CD4-positive, alpha-beta T cell (primary cell): ENCODE results near the gene ARHGEF11. TPM values are rescaled to one million over a fixed set of nuclear protein-coding genes. Genes with fewer than 3 reads are reported as not detected.

ENCODE experiments used
- ATAC-seq: fragments of 200-7000 bp; cut with Tn5 transposase; one replicate; pipeline ENCODE4 v1.10.0; 2022; ENCODE audit warnings: mild to moderate bottlenecking; ENCODE audit not compliant: poor library complexity
- CTCF ChIA-PET: fragments of 350-600 bp; sonication (Branson Sonifier 250); formaldehyde crosslinking; loops from one replicate; lab custom pipeline; 2021; ENCODE audit warnings: antibody characterized with exemption, inconsistent platforms; lab: Charles Lee
- POLR2A ChIA-PET: fragments of 350-600 bp; sonication (Branson Sonifier 250); formaldehyde crosslinking; loops from one replicate; lab custom pipeline; 2021; ENCODE audit warnings: antibody characterized with exemption, inconsistent platforms; lab: Charles Lee
- DNase-seq, 14 experiments: peaks; one replicate each; pipeline ENCODE4 v3.0.0-alpha.2; 2013 to 2020; ENCODE audit warnings: mixed read lengths in 2 of 14
- H3K27ac ChIP-seq, 2 donors: one replicate each; pipeline versions ENCODE4 v1.5.1 to v1.7.0; 2013; ENCODE audit warnings: low read length in 2 of 2, low read depth in 1 of 2, mild to moderate bottlenecking in 1 of 2
- H3K27me3 ChIP-seq, 2 experiments: 1 replicate in 1 of 2; 2 replicates in 1 of 2; pipeline versions ENCODE4 v1.6.1 to v1.7.0; 2013; ENCODE audit warnings: low read length in 2 of 2, control low read depth in 1 of 2, mild to moderate bottlenecking in 1 of 2, moderate library complexity in 1 of 2; ENCODE audit not compliant: insufficient read depth in 2 of 2, control insufficient read depth in 1 of 2
- H3K36me3 ChIP-seq: one replicate; pipeline ENCODE4 v1.6.1; 2013; ENCODE audit warnings: low read length, control low read depth; ENCODE audit not compliant: insufficient read depth
- H3K4me1 ChIP-seq: one replicate; pipeline ENCODE4 v1.6.1; 2013; ENCODE audit warnings: low read length, control low read depth; ENCODE audit not compliant: insufficient read depth
- H3K4me3 ChIP-seq: one replicate; pipeline ENCODE4 v1.5.1; 2013; ENCODE audit warnings: mild to moderate bottlenecking, low read length, moderate library complexity
- H3K9me3 ChIP-seq, 2 experiments: 1 replicate in 1 of 2; 2 replicates in 1 of 2; pipeline versions ENCODE4 v1.6.1 to v1.7.0; 2013; ENCODE audit warnings: low read length in 2 of 2, mild to moderate bottlenecking in 2 of 2, control low read depth in 1 of 2, moderate library complexity in 1 of 2; ENCODE audit not compliant: control insufficient read depth in 1 of 2, insufficient read depth in 1 of 2
- H3K27ac Mint-ChIP-seq: one replicate; pipeline ENCODE4 v1.8.0; 2020; ENCODE audit warnings: mixed read lengths
- H3K27me3 Mint-ChIP-seq: one replicate; pipeline ENCODE4 v1.8.0; 2021; ENCODE audit warnings: mixed read lengths
- H3K36me3 Mint-ChIP-seq: one replicate; pipeline ENCODE4 v1.8.0; 2021; ENCODE audit warnings: low read depth, mixed read lengths
- H3K4me1 Mint-ChIP-seq: one replicate; pipeline ENCODE4 v1.8.0; 2021; ENCODE audit warnings: low read depth, mixed read lengths
- H3K4me3 Mint-ChIP-seq: one replicate; pipeline ENCODE4 v1.8.0; 2020; ENCODE audit warnings: mild to moderate bottlenecking, mixed read lengths
- H3K9me3 Mint-ChIP-seq: one replicate; pipeline ENCODE4 v1.8.0; 2020; ENCODE audit warnings: mixed read lengths
- intact Hi-C, 2 experiments: fragments of 100-400 bp; cut with DNase I in 1 of 2; cut with micrococcal nuclease in 1 of 2; formaldehyde crosslinking; loops; one replicate each; pipeline versions ENCODE4 v1.15.1 to v1.9.0; 2023 to 2025; cut with DNase I, micrococcal nuclease
- total RNA-seq, 174 experiments: library from RNA in 2 of 174; stranded (reverse) in 2 of 174; gene quantifications; one replicate each; pipeline ENCODE4 v1.2.3 and lab custom pipeline; 2021 to 2026
- TF ChIP-seq, protein P1 (sequence below): fragments of 200-600 bp; IDR thresholded peaks from one replicate; pipeline ENCODE4 v1.8.0; 2022; ENCODE audit warnings: antibody characterized with exemption, mild to moderate bottlenecking

ARHGEF11 gene
- total RNA-seq, 2 experiments from 2014 or later: 13.7 to 13.9 TPM

DNA sequence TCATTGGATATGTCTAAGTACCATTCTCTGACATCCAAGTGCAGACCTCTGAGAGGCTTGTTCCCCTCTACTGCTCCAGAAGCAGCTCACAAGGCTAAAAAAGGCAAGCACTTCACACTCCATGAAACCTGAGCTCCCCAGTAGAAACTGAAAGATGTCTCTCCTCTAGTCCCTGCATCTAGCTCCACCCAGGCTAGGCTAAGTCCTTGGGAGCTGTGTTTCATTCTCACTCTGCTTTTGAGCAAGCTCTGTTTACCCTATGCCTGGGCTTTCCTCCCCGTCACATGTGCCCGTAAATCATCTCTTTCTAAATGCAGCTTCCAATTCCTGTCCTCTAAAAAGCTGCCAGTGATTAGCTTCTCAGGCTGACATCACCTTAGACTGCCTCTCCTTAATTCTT, 86.1 kb downstream of the ARHGEF11 start:
- H3K27me3 ChIP-seq: no peaks in the 10 kb centered on the region
- Mint-ChIP-seq H3K9me3 (no peaks in the 10 kb centered on the region), H3K27me3 (no peaks in the 10 kb centered on the region), H3K36me3 (peaks cover 95% of the 10 kb centered on the region), H3K27ac (no peak overlapping the region), H3K4me3 (no peak overlapping the region), H3K4me1 (peaks cover 52% of the 10 kb centered on the region)
- POLR2A ChIA-PET: no interaction called here
- H3K4me3 ChIP-seq: no peak overlapping the region
- H3K9me3 ChIP-seq: peaks cover 0 to 6% of the 10 kb centered on the region in 2 experiments
- DNase-seq (no peak), ATAC-seq (no peak)
- peaks cover 48% of the 10 kb centered on the region for H3K36me3 ChIP-seq
- CTCF ChIA-PET: no interaction called here
- TF ChIP-seq, protein P1, sequence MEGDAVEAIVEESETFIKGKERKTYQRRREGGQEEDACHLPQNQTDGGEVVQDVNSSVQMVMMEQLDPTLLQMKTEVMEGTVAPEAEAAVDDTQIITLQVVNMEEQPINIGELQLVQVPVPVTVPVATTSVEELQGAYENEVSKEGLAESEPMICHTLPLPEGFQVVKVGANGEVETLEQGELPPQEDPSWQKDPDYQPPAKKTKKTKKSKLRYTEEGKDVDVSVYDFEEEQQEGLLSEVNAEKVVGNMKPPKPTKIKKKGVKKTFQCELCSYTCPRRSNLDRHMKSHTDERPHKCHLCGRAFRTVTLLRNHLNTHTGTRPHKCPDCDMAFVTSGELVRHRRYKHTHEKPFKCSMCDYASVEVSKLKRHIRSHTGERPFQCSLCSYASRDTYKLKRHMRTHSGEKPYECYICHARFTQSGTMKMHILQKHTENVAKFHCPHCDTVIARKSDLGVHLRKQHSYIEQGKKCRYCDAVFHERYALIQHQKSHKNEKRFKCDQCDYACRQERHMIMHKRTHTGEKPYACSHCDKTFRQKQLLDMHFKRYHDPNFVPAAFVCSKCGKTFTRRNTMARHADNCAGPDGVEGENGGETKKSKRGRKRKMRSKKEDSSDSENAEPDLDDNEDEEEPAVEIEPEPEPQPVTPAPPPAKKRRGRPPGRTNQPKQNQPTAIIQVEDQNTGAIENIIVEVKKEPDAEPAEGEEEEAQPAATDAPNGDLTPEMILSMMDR: no peak
- intact Hi-C loops: no loop called here
- H3K27ac ChIP-seq: no peak overlapping the region
- H3K4me1 ChIP-seq: peaks cover 33% of the 10 kb centered on the region

DNA sequence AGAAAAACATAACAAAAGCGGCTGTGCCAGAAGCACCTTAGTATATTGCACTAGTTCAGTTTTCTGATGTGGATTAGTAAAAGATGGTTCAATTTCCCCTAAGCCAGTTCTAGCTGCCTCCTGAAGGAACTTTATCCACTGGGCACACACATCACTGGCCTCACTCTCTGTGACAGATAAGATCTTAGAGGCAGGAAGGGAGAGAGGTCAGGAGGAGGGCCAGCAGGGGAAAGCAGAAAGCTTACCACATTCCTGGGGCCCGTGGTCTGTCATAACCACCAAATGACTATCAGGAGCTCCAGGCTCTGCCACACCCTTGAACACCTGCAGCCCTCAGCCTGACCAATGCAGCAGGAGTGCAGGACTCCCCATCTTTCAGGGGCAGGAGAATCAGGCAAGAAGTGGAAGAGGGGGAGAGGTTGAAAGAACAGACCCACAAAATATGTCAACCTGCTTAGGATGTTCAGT, 87.3 kb downstream of the ARHGEF11 start:
- ChIA-PET POLR2A (no interaction called here), CTCF (no interaction called here)
- H3K4me1 Mint-ChIP-seq: peaks cover 41% of the 10 kb centered on the region
- TF ChIP-seq, protein P1: no peak
- Histone ChIP-seq H3K27me3 (no peaks in the 10 kb centered on the region), H3K4me3 (no peak overlapping the region), H3K27ac (no peak overlapping the region), H3K4me1 (peaks cover 24% of the 10 kb centered on the region), H3K36me3 (peaks cover 53% of the 10 kb centered on the region), H3K9me3 (peaks cover 0 to 6% of the 10 kb centered on the region in 2 experiments)
- DNase-seq (no peak), ATAC-seq (no peak)
- H3K9me3 Mint-ChIP-seq: no peaks in the 10 kb centered on the region
- intact Hi-C loops: no loop called here
- H3K27ac Mint-ChIP-seq: no peak overlapping the region
- H3K4me3 Mint-ChIP-seq: no peak overlapping the region
- H3K36me3 Mint-ChIP-seq: peaks cover 91% of the 10 kb centered on the region
- H3K27me3 Mint-ChIP-seq: no peaks in the 10 kb centered on the region

DNA sequence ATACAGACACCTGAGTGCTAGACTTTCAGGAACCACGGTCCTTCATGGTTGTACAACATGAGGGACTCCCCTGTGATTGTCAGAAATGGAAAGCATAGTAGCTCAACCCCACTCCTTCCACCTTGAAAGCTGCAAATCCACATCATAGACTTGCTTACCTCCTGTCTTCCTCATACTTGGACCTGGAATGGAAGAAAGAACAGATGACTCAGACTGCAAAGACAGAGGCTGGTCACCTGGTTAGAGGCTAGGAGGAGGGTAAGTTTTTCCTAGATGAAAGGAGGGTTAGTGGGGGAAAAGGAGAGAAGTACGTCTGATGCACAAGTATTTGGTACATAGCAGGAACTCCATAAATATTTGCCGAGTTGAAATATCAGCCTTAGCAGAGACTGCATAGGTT, 87.9 kb downstream of the ARHGEF11 start:
- no peaks in the 10 kb centered on the region for H3K27me3 Mint-ChIP-seq
- TF ChIP-seq, protein P1: no peak
- intact Hi-C loops: no loop called here
- H3K4me3 Mint-ChIP-seq: no peak overlapping the region
- peaks cover 0 to 5% of the 10 kb centered on the region in 2 experiments for H3K9me3 ChIP-seq
- ATAC-seq: no peak
- H3K27ac Mint-ChIP-seq: no peak overlapping the region
- peaks cover 35% of the 10 kb centered on the region for H3K4me1 Mint-ChIP-seq
- H3K36me3 Mint-ChIP-seq: peaks cover 92% of the 10 kb centered on the region
- H3K4me3 ChIP-seq: no peak overlapping the region
- no peak overlapping the region for H3K27ac ChIP-seq
- H3K27me3 ChIP-seq: no peaks in the 10 kb centered on the region
- no peak for DNase-seq
- ChIA-PET POLR2A (no interaction called here), CTCF (no interaction called here)
- H3K4me1 ChIP-seq: peaks cover 17% of the 10 kb centered on the region
- peaks cover 53% of the 10 kb centered on the region for H3K36me3 ChIP-seq
- no peaks in the 10 kb centered on the region for H3K9me3 Mint-ChIP-seq
